Measurements from ENCODE around the gene NUDT7. TPM values are rescaled to one million over a fixed set of nuclear protein-coding genes. Genes with fewer than 3 reads are reported as not detected.

NUDT7 gene
- total and polyA plus RNA-seq, 4 donors: 3.8 to 28.7 (median 10.1) TPM

GRCh38 chr16:77738706-77739558 is 16.6 kb downstream of the NUDT7 start:
- no peak overlapping the region for H3K27ac ChIP-seq (ENCODE audit: low read depth in 1 of 2, low read length in 2 of 2)
- intact Hi-C loops (cut with DNase I): no loop called here
- DNase-seq (no peak), ATAC-seq (ENCODE audit: low FRiP score) (no peak)
- no peaks in the 10 kb centered on the region for H3K36me3 ChIP-seq (ENCODE audit: control insufficient read depth in 1 of 2, insufficient read depth in 2 of 2, low read length in 1 of 2)
- no peaks in the 10 kb centered on the region for H3K27me3 ChIP-seq (ENCODE audit: control insufficient read depth in 1 of 2, insufficient read depth in 2 of 2, low read length in 1 of 2)
- no peaks in the 10 kb centered on the region for H3K9me3 ChIP-seq (ENCODE audit: control insufficient read depth, low read length)
- H3K4me1 ChIP-seq (ENCODE audit: control insufficient read depth in 1 of 2, insufficient read depth in 2 of 2, low read length in 2 of 2): no peaks in the 10 kb centered on the region
- H3K4me3 ChIP-seq (ENCODE audit: low read length in 2 of 2): no peak overlapping the region
- WGBS, 2 donors: 91 to 92% methylated on average over 10 of the region's 10 CpGs

- Histone ChIP-seq H3K36me3 (ENCODE audit: control insufficient read depth in 1 of 2, insufficient read depth in 2 of 2, low read length in 1 of 2) (no peaks in the 10 kb centered on the region), H3K27ac (ENCODE audit: low read depth in 1 of 2, low read length in 2 of 2) (no peak overlapping the region), H3K9me3 (ENCODE audit: control insufficient read depth, low read length) (no peaks in the 10 kb centered on the region), H3K4me1 (ENCODE audit: control insufficient read depth in 1 of 2, insufficient read depth in 2 of 2, low read length in 2 of 2) (no peaks in the 10 kb centered on the region), H3K4me3 (ENCODE audit: low read length in 2 of 2) (no peak overlapping the region), H3K27me3 (ENCODE audit: control insufficient read depth in 1 of 2, insufficient read depth in 2 of 2, low read length in 1 of 2) (no peaks in the 10 kb centered on the region)
- ATAC-seq (ENCODE audit: low FRiP score) (no peak), DNase-seq (no peak)
- 11 to 40% methylated on average over 1 of the region's 1 CpG for WGBS, 2 donors
- intact Hi-C loops (cut with DNase I): no loop called here
Observed at GRCh38 chr16:77739559-77739892, 17.2 kb downstream of the NUDT7 start.

- H3K36me3 ChIP-seq (ENCODE audit: control insufficient read depth in 1 of 2, insufficient read depth in 2 of 2, low read length in 1 of 2): no peaks in the 10 kb centered on the region
- no peaks in the 10 kb centered on the region for H3K9me3 ChIP-seq (ENCODE audit: control insufficient read depth, low read length)
- H3K27me3 ChIP-seq (ENCODE audit: control insufficient read depth in 1 of 2, insufficient read depth in 2 of 2, low read length in 1 of 2): no peaks in the 10 kb centered on the region
- DNase-seq (no peak), ATAC-seq (ENCODE audit: low FRiP score) (no peak)
- no peak overlapping the region for H3K4me3 ChIP-seq (ENCODE audit: low read length in 2 of 2)
- intact Hi-C loops (cut with DNase I): no loop called here
- 85 to 89% methylated on average over 4 of the region's 4 CpGs for WGBS, 2 donors
- H3K4me1 ChIP-seq (ENCODE audit: control insufficient read depth in 1 of 2, insufficient read depth in 2 of 2, low read length in 2 of 2): no peaks in the 10 kb centered on the region
- no peak overlapping the region for H3K27ac ChIP-seq (ENCODE audit: low read depth in 1 of 2, low read length in 2 of 2)
Observed at GRCh38 chr16:77744141-77744540, 21.8 kb downstream of the NUDT7 start.

GRCh38 chr16:77745972-77746371 is 23.7 kb downstream of the NUDT7 start:
- Histone ChIP-seq H3K27me3 (ENCODE audit: control insufficient read depth in 1 of 2, insufficient read depth in 2 of 2, low read length in 1 of 2) (no peaks in the 10 kb centered on the region), H3K4me1 (ENCODE audit: control insufficient read depth in 1 of 2, insufficient read depth in 2 of 2, low read length in 2 of 2) (no peaks in the 10 kb centered on the region), H3K27ac (ENCODE audit: low read depth in 1 of 2, low read length in 2 of 2) (no peak overlapping the region), H3K9me3 (ENCODE audit: control insufficient read depth, low read length) (no peaks in the 10 kb centered on the region), H3K4me3 (ENCODE audit: low read length in 2 of 2) (no peak overlapping the region), H3K36me3 (ENCODE audit: control insufficient read depth in 1 of 2, insufficient read depth in 2 of 2, low read length in 1 of 2) (no peaks in the 10 kb centered on the region)
- intact Hi-C loops (cut with DNase I): no loop called here
- 52 to 61% methylated on average over 1 of the region's 1 CpG for WGBS, 2 donors
- ATAC-seq (ENCODE audit: low FRiP score): no peak
- DNase-seq: no peak

- WGBS, 2 donors: 40 to 59% methylated on average over 7 of the region's 7 CpGs
- Histone ChIP-seq H3K4me1 (ENCODE audit: control insufficient read depth in 1 of 2, insufficient read depth in 2 of 2, low read length in 2 of 2) (no peaks in the 10 kb centered on the region), H3K9me3 (ENCODE audit: control insufficient read depth, low read length) (no peaks in the 10 kb centered on the region), H3K27me3 (ENCODE audit: control insufficient read depth in 1 of 2, insufficient read depth in 2 of 2, low read length in 1 of 2) (no peaks in the 10 kb centered on the region), H3K36me3 (ENCODE audit: control insufficient read depth in 1 of 2, insufficient read depth in 2 of 2, low read length in 1 of 2) (no peaks in the 10 kb centered on the region), H3K4me3 (ENCODE audit: low read length in 2 of 2) (no peak overlapping the region), H3K27ac (ENCODE audit: low read depth in 1 of 2, low read length in 2 of 2) (no peak overlapping the region)
- intact Hi-C loops (cut with DNase I): no loop called here
- DNase-seq (no peak), ATAC-seq (ENCODE audit: low FRiP score) (no peak)
Observed at GRCh38 chr16:77748421-77749005, 26.2 kb downstream of the NUDT7 start.

GRCh38 chr16:77749415-77749814 is 27.1 kb downstream of the NUDT7 start:
- H3K27me3 ChIP-seq (ENCODE audit: control insufficient read depth in 1 of 2, insufficient read depth in 2 of 2, low read length in 1 of 2): no peaks in the 10 kb centered on the region
- H3K4me1 ChIP-seq (ENCODE audit: control insufficient read depth in 1 of 2, insufficient read depth in 2 of 2, low read length in 2 of 2): no peaks in the 10 kb centered on the region
- WGBS, 2 donors: 96 to 100% methylated on average over 1 of the region's 1 CpG
- H3K4me3 ChIP-seq (ENCODE audit: low read length in 2 of 2): no peak overlapping the region
- DNase-seq (no peak), ATAC-seq (ENCODE audit: low FRiP score) (no peak)
- no peaks in the 10 kb centered on the region for H3K9me3 ChIP-seq (ENCODE audit: control insufficient read depth, low read length)
- intact Hi-C loops (cut with DNase I): no loop called here
- H3K36me3 ChIP-seq (ENCODE audit: control insufficient read depth in 1 of 2, insufficient read depth in 2 of 2, low read length in 1 of 2): no peaks in the 10 kb centered on the region
- H3K27ac ChIP-seq (ENCODE audit: low read depth in 1 of 2, low read length in 2 of 2): no peak overlapping the region

- 95 to 96% methylated on average over 5 of the region's 5 CpGs for WGBS, 2 donors
- ATAC-seq (ENCODE audit: low FRiP score) (no peak), DNase-seq (no peak)
- H3K27me3 ChIP-seq (ENCODE audit: control insufficient read depth in 1 of 2, insufficient read depth in 2 of 2, low read length in 1 of 2): no peaks in the 10 kb centered on the region
- H3K4me3 ChIP-seq (ENCODE audit: low read length in 2 of 2): no peak overlapping the region
- no peaks in the 10 kb centered on the region for H3K36me3 ChIP-seq (ENCODE audit: control insufficient read depth in 1 of 2, insufficient read depth in 2 of 2, low read length in 1 of 2)
- no peaks in the 10 kb centered on the region for H3K9me3 ChIP-seq (ENCODE audit: control insufficient read depth, low read length)
- intact Hi-C loops (cut with DNase I): no loop called here
- no peaks in the 10 kb centered on the region for H3K4me1 ChIP-seq (ENCODE audit: control insufficient read depth in 1 of 2, insufficient read depth in 2 of 2, low read length in 2 of 2)
- H3K27ac ChIP-seq (ENCODE audit: low read depth in 1 of 2, low read length in 2 of 2): no peak overlapping the region
Observed at GRCh38 chr16:77758046-77758445, 35.7 kb downstream of the NUDT7 start.

- WGBS, 2 donors: 95 to 98% methylated on average over 2 of the region's 2 CpGs
- DNase-seq (no peak), ATAC-seq (ENCODE audit: low FRiP score) (no peak)
- intact Hi-C loops (cut with DNase I): no loop called here
- no peaks in the 10 kb centered on the region for H3K4me1 ChIP-seq (ENCODE audit: control insufficient read depth in 1 of 2, insufficient read depth in 2 of 2, low read length in 2 of 2)
- H3K4me3 ChIP-seq (ENCODE audit: low read length in 2 of 2): no peak overlapping the region
- H3K27ac ChIP-seq (ENCODE audit: low read depth in 1 of 2, low read length in 2 of 2): no peak overlapping the region
- no peaks in the 10 kb centered on the region for H3K9me3 ChIP-seq (ENCODE audit: control insufficient read depth, low read length)
- H3K27me3 ChIP-seq (ENCODE audit: control insufficient read depth in 1 of 2, insufficient read depth in 2 of 2, low read length in 1 of 2): no peaks in the 10 kb centered on the region
- H3K36me3 ChIP-seq (ENCODE audit: control insufficient read depth in 1 of 2, insufficient read depth in 2 of 2, low read length in 1 of 2): no peaks in the 10 kb centered on the region
Observed at GRCh38 chr16:77758508-77758907, 36.2 kb downstream of the NUDT7 start.

- H3K27me3 ChIP-seq (ENCODE audit: control insufficient read depth in 1 of 2, insufficient read depth in 2 of 2, low read length in 1 of 2): no peaks in the 10 kb centered on the region
- no peak overlapping the region for H3K27ac ChIP-seq (ENCODE audit: low read depth in 1 of 2, low read length in 2 of 2)
- intact Hi-C loops (cut with DNase I): no loop called here
- ATAC-seq (ENCODE audit: low FRiP score) (no peak), DNase-seq (no peak)
- H3K36me3 ChIP-seq (ENCODE audit: control insufficient read depth in 1 of 2, insufficient read depth in 2 of 2, low read length in 1 of 2): no peaks in the 10 kb centered on the region
- WGBS, 2 donors: 98 to 100% methylated on average over 1 of the region's 1 CpG
- no peak overlapping the region for H3K4me3 ChIP-seq (ENCODE audit: low read length in 2 of 2)
- no peaks in the 10 kb centered on the region for H3K4me1 ChIP-seq (ENCODE audit: control insufficient read depth in 1 of 2, insufficient read depth in 2 of 2, low read length in 2 of 2)
- H3K9me3 ChIP-seq (ENCODE audit: control insufficient read depth, low read length): no peaks in the 10 kb centered on the region
Observed at GRCh38 chr16:77759201-77759600, 36.9 kb downstream of the NUDT7 start.

All from aorta (tissue), 5 donors.